IPS-20b (cell line): Measurements from ENCODE around the gene DDX41.
"Not testable (repeated sequence)": the region's sequence is repeated elsewhere in the genome, so short reads cannot be mapped to it uniquely, and the experiment has no call there.

Source experiments
- H3K27ac ChIP-seq: one replicate; pipeline ENCODE4 v1.5.1; 2013; ENCODE audit warnings: low read length
- H3K27me3 ChIP-seq: 2 replicates; pipeline ENCODE4 v1.6.1; 2013; ENCODE audit warnings: mild to moderate bottlenecking, low read length, inconsistent platforms; ENCODE audit not compliant: insufficient read depth
- H3K36me3 ChIP-seq: 2 replicates; pipeline ENCODE4 v1.6.1; 2013; ENCODE audit warnings: low read depth, mild to moderate bottlenecking, inconsistent platforms, low read length, moderate library complexity; ENCODE audit not compliant: insufficient read depth
- H3K4me1 ChIP-seq: 2 replicates; pipeline ENCODE4 v1.6.1; 2013; ENCODE audit warnings: mild to moderate bottlenecking, control low read depth, inconsistent platforms, low read length, moderate library complexity; ENCODE audit not compliant: insufficient read depth
- H3K4me3 ChIP-seq: 2 replicates; pipeline ENCODE4 v1.5.1; 2013; ENCODE audit warnings: mild to moderate bottlenecking, low read length, inconsistent platforms
- H3K9ac ChIP-seq: 2 replicates; pipeline ENCODE4 v1.6.1; 2013; ENCODE audit warnings: low read depth, mild to moderate bottlenecking, inconsistent platforms, low read length, moderate library complexity
- H3K9me3 ChIP-seq: 2 replicates; pipeline ENCODE4 v1.6.1; 2013; ENCODE audit warnings: mild to moderate bottlenecking, low read depth, low read length, inconsistent platforms; ENCODE audit not compliant: insufficient read depth

DDX41 gene

GRCh38 chr5:177516601-177517568 is at the start of gene DDX41:
TSS of gene DDX41 (minus strand) at chr5:177516961. CDS start at chr5:177516945, 16 bp downstream.
- peak within 1 kb of the TSS; percentile 94 for H3K9ac ChIP-seq
- H3K9me3 ChIP-seq = no peaks in the 10 kb centered on the region
- H3K4me1 ChIP-seq = no peaks in the 10 kb centered on the region
- H3K27ac ChIP-seq = no peak within 1 kb of the TSS
- peaks cover 69% of the 10 kb centered on the region for H3K36me3 ChIP-seq
- no peaks in the 10 kb centered on the region for H3K27me3 ChIP-seq
- H3K4me3 ChIP-seq = peak within 1 kb of the TSS; percentile 99

GRCh38 chr5:177565046-177565445 is 48.3 kb upstream of the DDX41 start:
- Histone ChIP-seq H3K4me1 (no peaks in the 10 kb centered on the region), H3K9ac (no peak overlapping the region), H3K4me3 (no peak overlapping the region), H3K27me3 (no peaks in the 10 kb centered on the region), H3K9me3 (peaks cover 8% of the 10 kb centered on the region), H3K27ac (no peak overlapping the region), H3K36me3 (no peaks in the 10 kb centered on the region)

GRCh38 chr5:177559446-177559941 is 42.7 kb upstream of the DDX41 start:
- not testable (repeated sequence) for H3K27me3 ChIP-seq, H3K36me3 ChIP-seq, H3K4me1 ChIP-seq, H3K9me3 ChIP-seq, H3K9ac ChIP-seq, H3K27ac ChIP-seq, H3K4me3 ChIP-seq

GRCh38 chr5:177557796-177558195 is 41.0 kb upstream of the DDX41 start:
- no peak overlapping the region for H3K27ac ChIP-seq
- H3K9me3 ChIP-seq = peaks cover 8% of the 10 kb centered on the region
- peaks cover 6% of the 10 kb centered on the region; the same call in 1 of the 2 replicates for H3K4me1 ChIP-seq
- no peak overlapping the region for H3K9ac ChIP-seq
- peaks cover under 1% of the 10 kb centered on the region; the same call in 1 of the 2 replicates for H3K36me3 ChIP-seq
- no peak overlapping the region for H3K4me3 ChIP-seq
- no peaks in the 10 kb centered on the region for H3K27me3 ChIP-seq

DNA sequence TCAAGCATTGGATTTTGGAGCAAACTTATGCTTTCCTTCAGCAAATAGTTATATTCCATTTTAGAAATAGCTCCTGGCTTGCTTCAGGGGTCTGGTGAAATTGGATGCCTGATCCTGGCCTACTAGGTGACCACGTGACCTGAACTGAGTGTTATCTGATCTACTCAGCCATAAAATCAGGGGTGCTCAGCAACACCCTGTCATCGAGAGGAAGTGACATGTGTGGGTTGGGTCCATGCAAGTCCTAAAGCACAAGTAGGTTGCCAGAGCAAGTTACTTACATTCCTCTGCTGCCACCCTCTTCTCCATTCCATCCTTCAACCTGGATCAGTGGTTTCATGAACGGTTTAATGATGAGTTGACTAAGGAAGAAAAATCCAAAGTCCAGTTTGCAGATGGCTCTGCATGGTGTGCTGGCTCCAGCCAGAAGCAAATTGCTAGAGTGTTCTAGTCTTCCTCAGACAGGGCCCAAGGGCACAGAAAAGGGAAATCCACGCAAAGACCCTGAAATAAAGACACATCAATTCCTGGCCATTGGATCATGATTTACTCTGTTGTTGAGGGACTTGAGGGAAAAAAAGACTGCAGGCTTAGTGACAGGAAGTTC is 40.4 kb upstream of the DDX41 start:
- Histone ChIP-seq H3K4me1 (peaks cover 7% of the 10 kb centered on the region; the same call in 1 of the 2 replicates), H3K9ac (no peak overlapping the region), H3K27ac (no peak overlapping the region), H3K27me3 (no peaks in the 10 kb centered on the region), H3K36me3 (peaks cover 7% of the 10 kb centered on the region), H3K9me3 (peaks cover 7% of the 10 kb centered on the region), H3K4me3 (no peak overlapping the region)

- Histone ChIP-seq H3K9me3 (no peaks in the 10 kb centered on the region), H3K4me3 (no peak overlapping the region), H3K27me3 (no peaks in the 10 kb centered on the region), H3K36me3 (peaks cover 22% of the 10 kb centered on the region), H3K4me1 (peaks cover 7% of the 10 kb centered on the region; the same call in 1 of the 2 replicates), H3K9ac (no peak overlapping the region), H3K27ac (no peak overlapping the region)
Measured at GRCh38 chr5:177555665-177556064, 38.9 kb upstream of the DDX41 start.

DNA sequence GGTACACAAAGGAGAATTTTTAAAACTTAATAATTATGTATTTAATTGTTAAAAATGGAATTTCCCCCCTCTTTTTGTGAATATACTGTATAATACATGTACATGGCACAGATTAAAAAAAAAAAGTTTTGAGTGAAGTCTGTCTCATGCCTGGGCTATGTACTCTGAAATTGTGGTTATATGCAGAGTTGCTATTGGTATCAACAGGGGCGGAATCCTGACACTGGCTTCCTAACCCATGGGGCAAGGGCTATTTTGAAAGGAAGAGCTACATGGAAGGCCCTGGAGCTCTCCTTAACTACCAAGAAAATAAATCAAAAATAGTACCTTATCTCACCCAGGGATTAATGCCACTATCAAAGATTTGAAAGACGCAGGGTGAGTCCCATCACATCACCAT is 38.5 kb upstream of the DDX41 start:
- H3K27ac ChIP-seq = no peak overlapping the region
- H3K4me3 ChIP-seq = 0 out of 2 replicates have a peak overlapping the region, but pooled peaks have one; percentile 61
- H3K9ac ChIP-seq = no peak overlapping the region

DNA sequence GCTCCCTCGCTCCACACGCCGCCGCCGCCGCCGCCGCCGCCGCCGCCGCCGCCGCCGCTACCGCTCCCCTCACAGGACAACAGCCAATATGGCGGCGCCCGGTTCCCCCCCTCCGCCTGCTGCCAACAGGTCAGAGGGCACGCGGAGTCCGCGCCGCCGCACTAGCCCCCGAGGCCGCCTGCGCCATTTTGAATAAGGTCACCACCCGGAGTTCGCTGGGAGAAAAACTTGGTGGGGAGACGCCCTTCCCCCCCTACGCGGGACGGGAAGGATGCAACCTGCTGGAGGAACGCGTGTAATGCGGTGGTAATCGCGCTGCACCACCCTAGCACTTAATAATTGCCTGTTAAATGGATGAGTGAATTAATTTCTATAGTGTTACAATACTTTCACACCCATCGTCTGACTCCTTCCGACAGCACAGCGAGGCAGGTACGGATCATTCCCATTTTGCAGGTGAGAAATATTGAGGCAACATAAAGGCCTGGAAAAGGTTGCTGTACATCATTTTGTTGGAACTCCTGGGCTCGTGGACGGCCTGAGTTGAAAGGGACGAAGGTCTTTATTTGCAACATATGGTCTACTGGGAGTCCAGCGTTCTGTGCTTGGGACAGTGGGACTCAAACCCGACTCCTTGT is 37.8 kb upstream of the DDX41 start, which contains the start of gene FAM193B:
Gene FAM193B (minus strand): TSS at position 90 of the 638 bp plus-strand sequence. CDS start 105 bp downstream, outside the sequence.
- no peaks in the 10 kb centered on the region for H3K9me3 ChIP-seq
- H3K27ac ChIP-seq = no peak within 1 kb of the TSS
- H3K27me3 ChIP-seq = no peaks in the 10 kb centered on the region
- H3K36me3 ChIP-seq = peaks cover 31% of the 10 kb centered on the region
- peaks cover 7% of the 10 kb centered on the region; the same call in 1 of the 2 replicates for H3K4me1 ChIP-seq
- H3K9ac ChIP-seq = peak within 1 kb of the TSS; percentile 77
- peak within 1 kb of the TSS; percentile 75 for H3K4me3 ChIP-seq

More for the DNA sequence above, 38.5 kb upstream of the DDX41 start:
- no peaks in the 10 kb centered on the region for H3K27me3 ChIP-seq
- no peaks in the 10 kb centered on the region for H3K9me3 ChIP-seq
- peaks cover 26% of the 10 kb centered on the region for H3K36me3 ChIP-seq
- peaks cover 7% of the 10 kb centered on the region; the same call in 1 of the 2 replicates for H3K4me1 ChIP-seq

DNA sequence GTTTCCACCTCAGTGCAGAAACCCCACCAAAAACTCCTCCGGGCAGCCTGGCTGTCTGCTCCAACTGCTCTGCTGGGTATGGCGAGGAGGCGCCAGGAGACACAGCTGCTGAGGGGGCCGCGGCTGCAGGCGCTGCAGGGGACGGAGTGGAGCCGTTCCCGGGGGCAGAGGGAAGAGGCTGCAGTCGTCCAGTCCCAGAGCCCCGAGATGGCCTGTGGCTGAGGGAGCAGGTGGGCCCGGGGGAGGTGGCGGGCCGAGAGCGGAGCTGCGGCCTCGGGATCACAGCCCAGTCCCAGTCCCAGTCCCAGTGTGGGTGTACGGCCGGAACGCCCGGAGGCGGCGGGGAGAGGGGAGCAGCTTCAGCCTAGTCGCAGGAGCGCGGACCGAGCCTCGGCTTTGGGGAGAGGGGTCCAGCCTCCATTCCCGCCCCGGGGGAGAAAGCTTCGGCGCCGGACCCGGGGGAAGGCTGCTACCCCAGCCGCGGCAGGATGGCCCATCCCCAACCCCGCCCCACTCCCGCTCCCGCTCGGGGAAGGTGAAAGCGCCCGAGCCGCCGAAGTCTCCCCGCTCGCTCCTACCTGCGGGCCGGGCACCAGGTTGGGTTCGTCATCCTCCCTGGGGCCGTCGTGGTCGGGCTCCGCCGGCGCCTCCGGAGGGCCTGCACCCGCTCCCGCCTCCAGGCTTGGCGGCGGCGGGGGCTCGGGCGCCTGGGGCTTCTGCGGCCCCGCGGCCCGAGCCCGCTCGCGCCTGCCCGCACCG is 37.1 kb upstream of the DDX41 start:
- Histone ChIP-seq H3K27me3 (no peaks in the 10 kb centered on the region), H3K9me3 (no peaks in the 10 kb centered on the region), H3K36me3 (peaks cover 31% of the 10 kb centered on the region), H3K4me3 (peak overlapping the region; percentile 75), H3K9ac (peak overlapping the region; percentile 77), H3K27ac (no peak overlapping the region), H3K4me1 (peaks cover 7% of the 10 kb centered on the region; the same call in 1 of the 2 replicates)

DNA sequence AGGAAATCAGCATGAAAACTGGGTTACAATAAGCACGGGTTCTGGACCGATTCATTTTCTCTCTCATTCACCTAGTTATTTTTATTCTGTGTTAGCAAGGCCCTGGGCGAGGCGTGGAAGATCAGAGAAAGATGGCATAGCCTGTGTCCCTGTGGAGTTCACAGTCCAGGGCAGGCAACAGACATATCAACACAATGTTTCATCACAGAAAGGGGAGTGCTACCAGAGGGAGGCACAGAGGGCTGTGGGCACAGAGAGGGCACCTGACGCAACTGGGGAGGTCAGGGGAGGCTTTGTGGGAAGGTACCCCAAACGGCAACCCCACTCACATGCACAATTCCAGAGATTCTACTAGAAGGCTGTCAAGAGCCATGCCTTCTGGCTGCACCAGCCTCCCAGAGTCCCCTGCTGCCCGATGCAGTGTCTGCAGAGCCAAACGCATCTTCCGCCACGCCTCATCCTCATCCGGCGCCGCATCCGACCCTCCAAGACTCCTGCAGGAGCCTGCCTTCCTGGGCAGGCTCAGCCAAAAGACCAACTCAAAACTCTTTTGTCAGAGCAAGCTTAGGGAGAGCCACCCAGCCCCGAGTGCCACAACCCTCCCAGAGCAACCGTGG is 36.2 kb upstream of the DDX41 start:
- H3K27ac ChIP-seq = no peak overlapping the region
- H3K9me3 ChIP-seq = no peaks in the 10 kb centered on the region
- H3K9ac ChIP-seq = peak overlapping the region; percentile 77
- H3K4me3 ChIP-seq = peak overlapping the region; percentile 75
- H3K4me1 ChIP-seq = peaks cover 7% of the 10 kb centered on the region; the same call in 1 of the 2 replicates
- peaks cover 31% of the 10 kb centered on the region for H3K36me3 ChIP-seq
- H3K27me3 ChIP-seq = no peaks in the 10 kb centered on the region
